PC-9 (cell line): ENCODE measurements around the gene DCP2. TPM values are rescaled to one million over a fixed set of nuclear protein-coding genes. Genes with fewer than 3 reads are reported as not detected.

ENCODE experiments used
- BruUV-seq: library from RNA; stranded (reverse); fragments of 400-500 nt; replicated peaks from 2 replicates; lab custom pipeline; 2021; lab: Mats Ljungman, UMichigan
- CTCF ChIA-PET: fragments of 300-600 bp; sonication (Branson Sonifier 250); formaldehyde crosslinking; loops from one replicate; lab custom pipeline; 2022; ENCODE audit warnings: antibody characterized with exemption; lab: Charles Lee
- POLR2A ChIA-PET: fragments of 300-600 bp; sonication (Branson Sonifier 250); formaldehyde crosslinking; loops from one replicate; lab custom pipeline; 2022; ENCODE audit warnings: antibody characterized with exemption; ENCODE audit not compliant: unreplicated experiment; lab: Charles Lee
- DNase-seq, 2 experiments: peaks; one replicate each; pipeline versions ENCODE4 v3.0.0 to v3.0.0-alpha.2; 2015 to 2022; ENCODE audit warnings: mixed read lengths in 1 of 2
- H2AFZ ChIP-seq: fragments of 200-600 bp; sonication (generic); 2 replicates; pipeline ENCODE4 v1.8.1; 2017; ENCODE audit warnings: antibody characterized with exemption
- H3F3A ChIP-seq: fragments of 200-600 bp; sonication (generic); 2 replicates; pipeline ENCODE4 v1.8.1; 2017; ENCODE audit warnings: antibody characterized with exemption, mild to moderate bottlenecking, low read depth; ENCODE audit not compliant: insufficient read depth
- H3K27ac ChIP-seq: fragments of 200-600 bp; sonication (generic); 2 replicates; pipeline ENCODE4 v1.6.1; 2016; ENCODE audit warnings: mixed run types
- H3K27me3 ChIP-seq: fragments of 200-600 bp; sonication (generic); 2 replicates; pipeline ENCODE4 v1.6.1; 2016; ENCODE audit warnings: low read depth, mixed run types; ENCODE audit not compliant: insufficient read depth
- H3K36me3 ChIP-seq: fragments of 200-600 bp; sonication (generic); 2 replicates; pipeline ENCODE4 v1.6.1; 2016; ENCODE audit warnings: low read depth, mixed run types
- H3K4me1 ChIP-seq: fragments of 200-600 bp; sonication (generic); replicated peaks from 2 replicates; pipeline ENCODE4 v1.6.1; 2016; ENCODE audit warnings: mixed run types; ENCODE audit not compliant: insufficient read depth
- H3K4me2 ChIP-seq: fragments of 200-600 bp; sonication (generic); 2 replicates; pipeline ENCODE4 v1.6.1; 2017; ENCODE audit warnings: mixed run types
- H3K4me3 ChIP-seq: fragments of 200-600 bp; sonication (generic); 2 replicates; pipeline ENCODE4 v1.6.1; 2016; ENCODE audit warnings: mixed run types
- H3K79me2 ChIP-seq: fragments of 200-600 bp; sonication (generic); 2 replicates; pipeline ENCODE4 v1.6.1; 2017; ENCODE audit warnings: low read depth, mixed run types
- H3K9me2 ChIP-seq: fragments of 200-600 bp; sonication (generic); 2 replicates; pipeline ENCODE4 v1.8.1; 2017; ENCODE audit warnings: mild to moderate bottlenecking; ENCODE audit not compliant: insufficient read depth
- H3K9me3 ChIP-seq: fragments of 200-600 bp; sonication (generic); 2 replicates; pipeline ENCODE4 v1.8.1; 2016; ENCODE audit warnings: low read depth; ENCODE audit not compliant: insufficient read depth
- H4K20me1 ChIP-seq: fragments of 200-600 bp; sonication (generic); 2 replicates; pipeline ENCODE4 v1.8.1; 2017; ENCODE audit not compliant: insufficient read depth
- CTCF ChIP-seq: fragments of 200-600 bp; sonication (generic); conservative IDR thresholded peaks from 2 replicates; pipeline ENCODE4 v1.6.1; 2017; ENCODE audit warnings: mixed run types, antibody characterized with exemption, mild to moderate bottlenecking, moderate library complexity
- EZH2 ChIP-seq: fragments of 200-600 bp; sonication (generic); IDR thresholded peaks from 2 replicates; pipeline ENCODE4 v1.8.0; 2017; ENCODE audit warnings: antibody characterized with exemption, low read depth
- intact Hi-C: fragments of 100-400 bp; cut with micrococcal nuclease; formaldehyde crosslinking; loops from one replicate; pipeline ENCODE4 v1.10.0; 2022; ENCODE audit not compliant: unreplicated experiment
- total RNA-seq: library from RNA; stranded (reverse); gene quantifications from 2 replicates; pipeline ENCODE4 v1.2.3, GENCODE V29; 2021

The DCP2 gene
- total RNA-seq, 1 experiment from 2014 or later: 45.6 TPM

DNA sequence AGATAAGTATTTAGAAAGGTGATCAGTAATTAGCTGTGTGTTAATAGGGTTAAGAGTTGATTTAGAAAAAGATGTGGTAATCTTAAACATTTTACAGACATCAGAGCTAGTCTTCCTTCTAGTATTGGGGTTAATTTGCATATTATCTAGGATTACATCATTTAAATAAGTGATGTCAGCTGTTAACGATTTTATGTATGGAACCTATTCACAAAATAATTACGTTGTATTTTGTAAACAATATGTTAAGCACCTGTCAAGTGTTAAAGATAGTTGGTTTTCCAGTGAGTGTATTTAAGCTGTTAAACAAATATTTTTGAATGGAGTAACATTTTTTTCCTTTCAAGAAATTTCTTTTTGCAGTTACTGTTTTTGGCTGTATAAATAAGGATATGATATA lies 2.2 kb downstream of the DCP2 start:
- DNase-seq: no peak
- no peaks in the 10 kb centered on the region for H3K27me3 ChIP-seq
- H2AFZ ChIP-seq: no peak overlapping the region
- intact Hi-C loops: loop anchor here (5.0 to 10.0 kb wide), 4 partner anchors 102 to 424 kb away; partner anchors contain the start of gene SRP19
- H3K4me3 ChIP-seq: peak overlapping the region; percentile 70
- ChIA-PET POLR2A (interaction anchor here (0.6 kb wide), 2 partner anchors 178 to 796 kb away, joined by 3 to 6 read pairs; no protein-coding TSS in a partner anchor), CTCF (interaction anchor here (1.0 kb wide), 1 partner anchor 131 kb away, joined by 5 read pairs; no protein-coding TSS in a partner anchor)
- peaks cover 73% of the 10 kb centered on the region for H3K79me2 ChIP-seq
- TF ChIP-seq CTCF (no peak), EZH2 (no peak)
- H3K4me1 ChIP-seq: peaks cover 30% of the 10 kb centered on the region
- H4K20me1 ChIP-seq: peaks cover 5% of the 10 kb centered on the region
- no peaks in the 10 kb centered on the region; the same call in 1 of the 2 replicates for H3K9me3 ChIP-seq
- H3F3A ChIP-seq: peaks cover 6% of the 10 kb centered on the region; the same call in 1 of the 2 replicates
- peak overlapping the region; percentile 83 for H3K4me2 ChIP-seq
- no peaks in the 10 kb centered on the region for H3K9me2 ChIP-seq
- H3K36me3 ChIP-seq: peaks cover 15% of the 10 kb centered on the region; the same call in 1 of the 2 replicates
- no TSS peak for BruUV-seq
- peak overlapping the region; percentile 2; the same call in 1 of the 2 replicates for H3K27ac ChIP-seq

DNA sequence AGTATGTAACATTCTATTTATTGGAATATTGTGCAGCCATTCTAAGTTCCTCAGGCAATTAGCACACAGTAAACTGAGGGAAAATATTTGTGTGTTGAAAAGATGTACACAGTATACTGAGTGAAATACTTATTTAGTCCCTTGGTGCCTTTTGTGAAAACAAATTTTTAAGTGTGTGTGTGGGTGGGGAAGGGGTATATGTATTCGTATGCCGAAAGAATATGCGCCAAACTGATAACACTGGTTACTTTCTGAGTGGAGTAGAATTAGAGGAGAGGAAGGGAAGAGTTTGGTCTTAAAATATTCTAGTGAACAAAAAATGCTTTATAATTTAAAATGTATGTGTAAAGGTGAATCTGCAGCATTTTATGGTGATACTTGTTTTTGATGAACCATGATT lies 3.1 kb downstream of the DCP2 start:
- no peaks in the 10 kb centered on the region for H3K27me3 ChIP-seq
- H3K4me2 ChIP-seq: peak overlapping the region; percentile 83
- BruUV-seq: no TSS peak
- H3K9me2 ChIP-seq: no peaks in the 10 kb centered on the region
- DNase-seq: no peak
- peaks cover 15% of the 10 kb centered on the region; the same call in 1 of the 2 replicates for H3K36me3 ChIP-seq
- ChIA-PET POLR2A (no interaction called here), CTCF (interaction anchor here (0.7 kb wide), 1 partner anchor 132 kb away, joined by 5 read pairs; no protein-coding TSS in a partner anchor)
- H3K27ac ChIP-seq: peak overlapping the region; percentile 2; the same call in 1 of the 2 replicates
- H3K79me2 ChIP-seq: peaks cover 79% of the 10 kb centered on the region
- intact Hi-C loops: loop anchor here (5.0 to 10.0 kb wide), 4 partner anchors 102 to 425 kb away; partner anchors contain the start of gene SRP19
- peaks cover 27% of the 10 kb centered on the region for H3K4me1 ChIP-seq
- no peak overlapping the region for H2AFZ ChIP-seq
- H3K9me3 ChIP-seq: no peaks in the 10 kb centered on the region; the same call in 1 of the 2 replicates
- TF ChIP-seq EZH2 (no peak), CTCF (no peak)
- peak overlapping the region; percentile 70; the same call in 1 of the 2 replicates for H3K4me3 ChIP-seq
- H4K20me1 ChIP-seq: peaks cover 11% of the 10 kb centered on the region
- H3F3A ChIP-seq: peaks cover 6% of the 10 kb centered on the region; the same call in 1 of the 2 replicates

GRCh38 chr5:112983363-112983762 lies 6.8 kb downstream of the DCP2 start:
- no peak overlapping the region for H3K27ac ChIP-seq
- peaks cover 29% of the 10 kb centered on the region for H3K36me3 ChIP-seq
- no peak for DNase-seq
- H3K9me2 ChIP-seq: no peaks in the 10 kb centered on the region
- H3K4me3 ChIP-seq: no peak overlapping the region
- peaks cover 93% of the 10 kb centered on the region for H3K79me2 ChIP-seq
- no peak overlapping the region for H2AFZ ChIP-seq
- CTCF ChIA-PET: interaction anchor here (0.7 kb wide), 1 partner anchor 62 kb away, joined by 3 read pairs; no protein-coding TSS in a partner anchor
- peaks cover 17% of the 10 kb centered on the region for H3K4me1 ChIP-seq
- POLR2A ChIA-PET: no interaction called here
- H3K27me3 ChIP-seq: no peaks in the 10 kb centered on the region
- peaks cover 16% of the 10 kb centered on the region for H4K20me1 ChIP-seq
- no peaks in the 10 kb centered on the region for H3K9me3 ChIP-seq
- TF ChIP-seq EZH2 (no peak), CTCF (no peak)
- BruUV-seq: no TSS peak
- intact Hi-C loops: no loop called here
- no peaks in the 10 kb centered on the region for H3F3A ChIP-seq
- no peak overlapping the region for H3K4me2 ChIP-seq
